Islet of Langerhans (tissue), 1 donor: Measurements from ENCODE around the gene SLC38A9.

ENCODE experiments used
- FAIRE-seq: peaks from one replicate; lab custom pipeline; 2011; peaks lifted over from hg19 to GRCh38; lab: Jason Lieb, UNC

SLC38A9 gene

DNA sequence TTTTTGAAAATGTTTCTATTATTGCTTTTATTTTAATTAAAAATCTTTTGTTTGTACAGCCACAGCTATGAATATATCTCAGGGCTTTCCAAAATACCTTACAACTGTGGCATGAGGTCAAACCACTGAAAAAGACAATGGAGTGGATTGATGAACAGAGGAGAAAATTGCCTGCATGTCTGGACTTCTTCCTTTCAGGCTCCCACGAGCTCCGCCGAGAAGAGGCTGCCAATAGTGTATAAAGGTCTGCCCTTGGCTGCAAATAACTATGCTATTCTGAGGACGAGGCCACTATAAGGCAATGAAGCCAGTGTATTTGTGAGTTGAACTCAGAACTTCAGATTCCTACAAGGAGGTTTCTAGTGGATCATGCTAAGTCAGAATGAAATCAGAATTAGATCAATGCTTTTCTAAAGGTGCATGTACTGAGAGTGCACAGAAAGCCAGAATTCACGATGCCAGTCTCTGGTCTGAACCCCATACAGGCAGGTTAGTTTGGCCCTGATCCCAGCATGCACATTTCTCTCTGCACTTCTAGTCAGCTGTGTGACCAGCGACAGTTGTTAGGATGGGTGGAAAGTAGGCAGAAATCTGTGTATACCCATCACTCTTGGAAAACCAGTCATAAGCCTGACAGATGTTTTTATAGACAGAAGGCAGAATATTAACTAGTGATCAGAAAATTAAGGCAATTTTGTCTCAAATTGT lies 134.6 kb downstream of the SLC38A9 start:
- FAIRE-seq, result no peak

DNA sequence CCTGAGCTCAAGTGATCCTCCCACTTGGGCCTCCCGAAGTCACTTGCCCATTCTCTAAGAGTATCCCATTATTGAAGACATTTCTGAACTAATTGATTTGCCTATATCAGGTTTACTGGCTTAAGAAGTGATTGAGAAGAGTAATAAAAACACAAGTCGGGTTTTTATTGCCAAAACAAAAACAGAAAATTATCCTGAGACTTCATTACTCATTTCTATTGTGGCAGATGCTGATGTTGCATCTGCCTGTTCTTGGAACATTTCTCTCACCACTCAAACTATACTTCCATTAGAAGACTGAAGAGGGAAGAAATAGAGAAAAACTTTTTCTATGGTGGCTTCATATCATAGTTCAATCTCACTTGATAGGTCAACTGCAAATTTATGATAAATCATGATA lies 135.5 kb downstream of the SLC38A9 start:
- no peak for FAIRE-seq
